Motor neuron (in vitro differentiated cells): ENCODE results near the gene CIB1. TPM values are rescaled to one million over a fixed set of nuclear protein-coding genes. Genes with fewer than 3 reads are reported as not detected.
"Not testable (repeated sequence)": the region's sequence is repeated elsewhere in the genome, so short reads cannot be mapped to it uniquely, and the experiment has no call there.

Source experiments
- ATAC-seq, 8 experiments: fragments of 200-7000 bp; cut with Tn5 transposase; replicated peaks in 6 of 8; 2 replicates each; pipeline ENCODE4 v1.8.0; 2021; ENCODE audit warnings: mild to moderate bottlenecking in 8 of 8, moderate library complexity in 8 of 8
- H3K27ac ChIP-seq, 2 donors: fragments of 250-450 bp; sonication (Bioruptor Pico); 2 replicates each; pipeline ENCODE4 v1.9.0; 2021; ENCODE audit warnings: antibody characterized with exemption in 2 of 2, mild to moderate bottlenecking in 2 of 2, moderate library complexity in 1 of 2
- H3K4me1 ChIP-seq, 2 donors: fragments of 250-450 bp; sonication (Bioruptor Pico); replicated peaks in 1 of 2; 2 replicates each; pipeline ENCODE4 v1.6.1; 2021; ENCODE audit warnings: antibody characterized with exemption in 2 of 2, mild to moderate bottlenecking in 2 of 2, moderate library complexity in 1 of 2
- H3K4me3 ChIP-seq, 5 donors: fragments of 250-450 bp; sonication (Bioruptor Pico); 2 replicates each; pipeline ENCODE4 v1.9.0; 2021; ENCODE audit warnings: antibody characterized with exemption in 5 of 5, mild to moderate bottlenecking in 5 of 5, moderate library complexity in 4 of 5
- WGBS, 10 experiments: fragments of 450-650 bp; shearing (Covaris generic); methylation state at CpG; one replicate each; pipeline ENCODE4 v1.0.0; 2022; 5-methylcytosine and 5-hydroxymethylcytosine counted together
- in situ Hi-C, 9 experiments: fragments of 400-800 bp; cut with MboI; loops; one replicate each; pipeline ENCODE4 v1.15.0; 2021; ENCODE audit warnings: low sequenced_read_pairs in 9 of 9, low pct_unique_long_range_greater_than_20kb in 2 of 9; ENCODE audit not compliant: unreplicated experiment in 9 of 9
- total RNA-seq, 8 experiments: library from RNA; unstranded; fragments of 300-600 nt; gene quantifications; 2 replicates each; pipeline versions ENCODE4 v1.2.3 to v1.2.4, GENCODE V29; 2022

CIB1 gene
- total RNA-seq, 8 experiments from 2014 or later = 12.6 to 61.8 (median 38.8) TPM

- Histone ChIP-seq H3K27ac (no peak overlapping the region), H3K4me3 (no peak overlapping the region), H3K4me1 (peaks cover 15 to 28% of the 10 kb centered on the region in 2 donors)
- WGBS, 10 experiments = 0 to 100% (median 54%) methylated on average over 1 to 2 of the region's 7 CpGs; no CpG with 5 or more reads in 4 of the 10 experiments
- in situ Hi-C loops = no loop called here
- ATAC-seq = peak; percentile 43 to 93 (median 86)
Measured at GRCh38 chr15:90191794-90192509, 41.8 kb downstream of the CIB1 start.

- WGBS, 10 experiments = 57 to 100% (median 100%) methylated on average over 1 to 3 of the region's 3 CpGs; no CpG with 5 or more reads in 5 of the 10 experiments
- in situ Hi-C loops = no loop called here
- Histone ChIP-seq H3K4me1 (peaks cover 15 to 28% of the 10 kb centered on the region in 2 donors), H3K27ac (no peak overlapping the region), H3K4me3 (no peak overlapping the region)
- ATAC-seq = no peak
Measured at GRCh38 chr15:90191344-90191687, 42.4 kb downstream of the CIB1 start.

- peak in 2 of 8 experiments; percentile 4 to 11 for ATAC-seq
- H3K27ac ChIP-seq = no peak overlapping the region
- peaks cover 15 to 28% of the 10 kb centered on the region in 2 donors for H3K4me1 ChIP-seq
- WGBS, 10 experiments = 50 to 90% (median 80%) methylated on average over 1 to 2 of the region's 10 CpGs; no CpG with 5 or more reads in 5 of the 10 experiments
- H3K4me3 ChIP-seq = no peak overlapping the region
- in situ Hi-C loops = no loop called here
Measured at GRCh38 chr15:90190606-90191343, 43.0 kb downstream of the CIB1 start.

GRCh38 chr15:90189781-90190467, 43.8 kb downstream of the CIB1 start:
- H3K4me1 ChIP-seq = peaks cover 15 to 31% of the 10 kb centered on the region in 2 donors
- H3K27ac ChIP-seq = no peak overlapping the region
- no peak overlapping the region for H3K4me3 ChIP-seq
- in situ Hi-C loops = no loop called here
- 64 to 75% (median 73%) methylated on average over 3 to 6 of the region's 10 CpGs; no CpG with 5 or more reads in 6 of the 10 experiments for WGBS, 10 experiments
- no peak for ATAC-seq

DNA sequence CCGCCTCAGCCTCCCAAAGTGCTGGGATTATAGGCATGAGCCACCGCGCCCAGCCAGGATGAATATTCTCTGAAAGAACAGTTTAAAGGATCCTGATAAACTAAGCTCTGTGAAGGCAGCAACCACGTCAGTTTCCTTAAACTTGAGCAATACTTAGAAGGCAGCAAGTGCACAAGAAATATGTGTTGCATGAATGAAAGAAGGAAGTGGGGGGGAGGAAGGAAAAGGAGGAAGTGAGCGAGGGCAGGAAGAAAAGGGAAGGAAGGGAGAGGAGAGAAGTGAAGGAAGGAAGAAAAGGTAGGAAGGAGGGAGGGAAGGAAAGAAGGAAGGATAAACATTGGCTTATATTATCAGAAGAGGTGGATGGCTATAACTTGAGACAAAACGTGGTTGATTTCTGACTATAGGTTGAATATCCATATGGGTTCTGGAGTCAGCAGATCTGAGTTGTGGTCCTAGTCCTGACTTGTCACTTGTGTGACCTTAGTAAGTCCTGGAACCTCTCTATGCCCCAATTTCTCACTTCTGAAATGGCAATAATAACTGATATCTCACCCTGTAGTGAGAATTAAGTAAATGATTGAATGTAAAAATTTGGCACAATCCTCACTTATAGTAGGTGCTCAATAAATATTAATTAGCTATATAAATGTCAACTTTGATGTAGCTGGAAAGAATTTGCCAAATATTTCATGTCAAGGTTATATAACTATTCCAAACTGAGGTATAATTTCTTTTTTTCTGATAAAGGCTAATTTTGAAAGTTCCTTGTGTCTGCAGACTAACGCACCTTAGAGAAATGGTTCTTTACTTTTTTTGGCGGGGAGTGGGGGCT, 44.6 kb downstream of the CIB1 start:
- no peak for ATAC-seq
- no peak overlapping the region for H3K27ac ChIP-seq
- no peak overlapping the region for H3K4me3 ChIP-seq
- WGBS, 10 experiments = 60 to 100% (median 84%) methylated on average over 1 to 8 of the region's 8 CpGs; no CpG with 5 or more reads in 1 of the 10 experiments
- peaks cover 19 to 35% of the 10 kb centered on the region in 2 donors for H3K4me1 ChIP-seq
- in situ Hi-C loops = no loop called here

DNA sequence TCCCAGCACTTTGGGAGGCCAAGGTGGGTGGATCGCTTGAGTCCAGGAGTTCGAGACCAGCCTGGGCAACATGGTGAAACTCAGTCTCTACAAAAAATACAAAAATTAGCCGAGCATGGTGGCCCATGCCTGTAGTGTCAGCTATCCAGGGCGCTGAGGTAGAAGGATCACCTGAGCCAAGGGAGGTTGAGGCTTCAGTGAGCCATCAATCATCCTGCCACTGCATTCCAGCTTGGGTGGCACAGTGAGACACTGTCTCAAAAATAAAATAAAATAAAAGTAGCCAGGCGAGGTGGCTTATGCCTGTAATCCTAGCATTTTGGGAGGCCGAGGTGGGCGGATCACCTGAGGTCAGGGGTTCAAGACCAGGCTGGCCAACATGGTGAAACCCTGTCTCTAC, 45.7 kb downstream of the CIB1 start:
- in situ Hi-C loops, H3K27ac ChIP-seq, ATAC-seq, H3K4me3 ChIP-seq: not testable (repeated sequence)
- WGBS, 10 experiments = 70 to 100% (median 100%) methylated on average over 1 to 6 of the region's 7 CpGs; no CpG with 5 or more reads in 2 of the 10 experiments
- peaks cover 23 to 28% of the 10 kb centered on the region in 2 donors for H3K4me1 ChIP-seq

DNA sequence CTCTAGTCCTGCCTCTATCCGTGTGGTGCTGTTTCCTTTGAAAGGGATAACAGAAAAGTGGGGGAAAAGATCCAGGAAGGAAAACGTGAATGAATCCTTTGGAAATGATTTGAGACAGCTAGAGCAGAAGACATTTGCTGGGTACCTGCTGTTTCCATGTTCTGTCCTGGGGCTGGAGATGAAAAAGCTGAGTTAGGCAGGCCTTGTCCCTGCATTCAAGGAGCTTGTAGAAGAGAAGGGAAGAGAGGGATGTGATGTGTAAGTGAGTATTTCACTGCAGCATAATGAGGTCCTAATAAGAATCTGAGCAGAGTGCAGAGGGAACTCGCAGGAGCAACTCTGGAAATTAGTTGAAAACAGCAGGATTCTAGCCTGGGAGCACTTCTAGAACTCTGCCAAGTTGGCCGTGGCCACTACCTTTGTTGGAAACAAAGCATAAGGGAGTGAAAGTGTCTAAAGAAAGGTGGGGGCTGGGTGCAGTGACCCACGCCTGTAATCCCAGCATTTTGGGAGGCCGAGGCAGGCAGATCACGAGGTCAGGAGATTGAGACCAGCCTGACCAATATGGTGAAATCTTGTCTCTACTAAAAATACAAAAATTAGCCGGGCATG, 46.4 kb downstream of the CIB1 start:
- Histone ChIP-seq H3K27ac (peak overlapping the region in 1 of 2 donors; percentile 60), H3K4me3 (no peak overlapping the region), H3K4me1 (peaks cover 16 to 21% of the 10 kb centered on the region in 2 donors)
- WGBS, 10 experiments = 9 to 75% (median 58%) methylated on average over 1 to 4 of the region's 8 CpGs; no CpG with 5 or more reads in 1 of the 10 experiments
- in situ Hi-C loops = no loop called here
- ATAC-seq = no peak

DNA sequence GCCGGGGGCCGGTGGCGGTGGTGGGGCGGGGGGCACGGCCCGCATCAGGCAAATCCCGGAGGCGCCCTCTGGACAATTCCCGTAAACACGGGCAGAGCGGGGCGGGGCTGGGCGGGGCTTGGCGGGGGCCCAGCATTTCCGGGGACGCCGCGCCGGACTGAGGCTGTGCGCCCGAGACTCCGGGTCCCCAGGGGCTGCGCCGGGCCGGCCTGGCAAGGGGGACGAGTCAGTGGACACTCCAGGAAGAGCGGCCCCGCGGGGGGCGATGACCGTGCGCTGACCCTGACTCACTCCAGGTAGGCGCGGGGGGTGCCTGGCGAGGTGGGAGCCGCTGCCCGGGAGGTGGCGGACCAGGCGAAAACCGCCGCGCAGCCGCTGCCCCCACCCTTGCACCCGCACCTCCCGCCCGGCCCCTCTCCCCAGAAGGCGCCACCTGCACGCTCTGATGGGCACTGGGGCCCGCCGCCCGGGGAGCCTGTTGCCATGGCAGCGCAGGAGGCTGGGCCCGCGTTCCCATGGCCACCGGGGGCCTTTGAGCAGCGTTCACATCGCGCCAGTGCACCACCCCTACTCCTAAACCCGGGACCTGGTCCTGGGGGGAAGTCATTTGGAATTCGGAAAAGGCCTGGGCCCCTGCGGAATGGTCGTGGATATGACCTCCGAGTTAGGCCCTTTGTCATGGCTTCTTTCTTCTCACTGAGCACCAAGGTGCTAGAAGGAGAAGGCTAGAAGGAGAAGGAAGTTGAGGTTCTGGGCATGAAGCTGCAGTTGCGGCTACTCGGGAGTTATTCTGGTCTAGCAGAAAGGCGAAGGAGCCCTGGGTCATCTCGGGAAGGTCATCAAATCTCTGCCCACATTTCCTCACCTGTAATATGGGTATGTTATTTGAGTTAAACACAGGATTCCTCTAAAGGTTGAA, 48.7 kb downstream of the CIB1 start:
- peak overlapping the region; percentile 48 to 69 for H3K27ac ChIP-seq
- peaks cover 18 to 21% of the 10 kb centered on the region in 2 donors for H3K4me1 ChIP-seq
- peak; percentile 32 to 91 (median 88) for ATAC-seq
- in situ Hi-C loops = no loop called here
- WGBS, 10 experiments = 0 to 72% (median 17%) methylated on average over 2 to 12 of the region's 67 CpGs; no CpG with 5 or more reads in 2 of the 10 experiments
- peak overlapping the region; percentile 29 to 57 (median 37) for H3K4me3 ChIP-seq

GRCh38 chr15:90184119-90184785, 49.5 kb downstream of the CIB1 start:
- in situ Hi-C loops = no loop called here
- peak; percentile 3 to 80 (median 59) for ATAC-seq
- Histone ChIP-seq H3K4me1 (peaks cover 18 to 21% of the 10 kb centered on the region in 2 donors), H3K27ac (peak overlapping the region; percentile 25 to 69), H3K4me3 (peak overlapping the region; percentile 29 to 57 (median 37))
- 0 to 40% (median 15%) methylated on average over 1 to 10 of the region's 27 CpGs; no CpG with 5 or more reads in 4 of the 10 experiments for WGBS, 10 experiments

DNA sequence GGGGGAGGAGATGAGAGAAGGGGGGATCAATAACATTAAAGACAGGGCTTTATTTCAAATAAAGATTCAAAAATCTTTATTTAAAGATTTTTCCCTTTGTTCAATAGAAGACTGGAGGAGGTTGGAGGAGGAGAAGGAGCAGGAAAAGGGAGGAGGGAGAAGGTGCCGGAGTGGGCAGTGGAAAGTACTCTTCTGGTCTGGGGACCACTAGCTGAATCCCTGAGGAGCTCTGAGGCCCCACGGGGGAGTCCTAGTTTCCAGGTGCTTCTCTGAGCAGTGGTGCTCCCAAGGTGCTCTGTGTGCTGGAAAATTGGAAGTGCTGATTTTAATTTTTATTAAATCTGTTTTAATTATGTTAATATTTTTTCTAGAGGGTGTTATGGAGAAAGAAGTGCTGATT, 52.0 kb downstream of the CIB1 start:
- H3K27ac ChIP-seq = peak overlapping the region in 1 of 2 donors; percentile 30
- no peak overlapping the region for H3K4me3 ChIP-seq
- no peak for ATAC-seq
- H3K4me1 ChIP-seq = peaks cover 16 to 18% of the 10 kb centered on the region in 2 donors
- 0 to 25% (median 0%) methylated on average over 1 to 2 of the region's 2 CpGs; no CpG with 5 or more reads in 7 of the 10 experiments for WGBS, 10 experiments
- in situ Hi-C loops = no loop called here
